ENCODE data around the gene MRPL42.

The MRPL42 gene

DNA sequence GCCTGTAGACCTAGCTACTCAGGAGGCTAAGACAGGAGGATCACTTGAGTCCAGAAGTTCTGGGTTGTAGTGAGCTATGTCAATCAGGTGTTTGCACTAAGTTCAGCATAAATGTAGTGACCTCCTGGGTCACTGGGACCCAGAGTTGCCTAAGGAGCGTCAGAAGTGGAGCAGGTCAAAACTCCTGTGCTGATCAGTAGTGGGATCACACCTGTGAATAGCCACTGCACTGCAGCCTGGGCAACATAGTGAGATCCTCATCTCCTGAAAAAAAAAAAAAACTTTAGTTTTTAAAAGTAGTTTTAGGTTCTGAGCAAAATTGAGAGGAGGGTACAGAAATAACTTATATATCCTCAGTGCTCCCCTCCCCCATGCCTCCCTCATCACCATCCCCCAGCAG is 42.2 kb downstream of the MRPL42 start:
- H3K9me3 Mint-ChIP-seq: no peaks in the 10 kb centered on the region
- no peak overlapping the region for H3K27ac Mint-ChIP-seq
- DNase-seq (no peak), ATAC-seq (no peak)
- no peak overlapping the region for H3K4me3 Mint-ChIP-seq
- H3K27me3 Mint-ChIP-seq: no peaks in the 10 kb centered on the region
- H3K4me1 Mint-ChIP-seq: peaks cover 20% of the 10 kb centered on the region

DNA sequence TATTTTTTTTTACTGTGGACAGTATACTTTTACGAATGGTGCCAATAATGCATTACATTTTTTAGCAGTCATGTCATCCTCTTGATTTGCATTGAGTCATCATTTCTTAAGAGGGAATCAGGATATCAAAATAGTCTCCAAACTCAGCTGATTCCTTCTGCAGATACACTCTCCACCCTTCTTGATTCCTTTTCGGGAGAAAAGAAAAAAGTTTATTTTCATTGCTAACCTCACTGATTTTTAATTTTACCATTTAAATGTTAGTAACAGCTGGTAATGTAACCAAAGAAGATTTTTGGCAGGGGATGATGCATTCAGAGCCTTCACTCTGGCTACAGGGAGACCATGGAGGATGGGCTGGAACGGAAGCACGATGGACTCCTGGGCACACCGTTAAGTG is 47.5 kb downstream of the MRPL42 start:
- Mint-ChIP-seq H3K4me1 (no peaks in the 10 kb centered on the region), H3K27me3 (no peaks in the 10 kb centered on the region), H3K4me3 (no peak overlapping the region), H3K27ac (no peak overlapping the region), H3K9me3 (no peaks in the 10 kb centered on the region)
- DNase-seq (no peak), ATAC-seq (no peak)

DNA sequence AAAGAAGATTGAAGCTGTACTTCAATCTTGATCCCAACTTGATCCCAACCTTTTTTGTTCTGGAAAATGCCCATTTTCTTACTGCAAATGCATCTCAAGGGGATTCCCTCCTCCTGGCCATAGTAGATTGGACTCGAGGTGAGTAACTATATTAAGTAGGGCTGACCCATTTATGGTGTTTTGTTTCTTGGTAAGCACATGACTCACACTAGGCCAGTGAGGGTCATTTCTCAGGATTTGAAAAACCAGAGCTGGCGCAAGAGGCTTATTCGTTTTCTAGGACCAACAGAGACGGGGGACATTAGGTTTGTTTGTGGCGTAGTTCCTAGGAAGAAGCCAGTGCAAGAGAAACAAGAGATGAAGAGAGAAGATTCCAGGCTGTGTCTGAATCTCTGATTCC is 51.4 kb downstream of the MRPL42 start:
- Mint-ChIP-seq H3K4me3 (no peak overlapping the region), H3K27me3 (peaks cover 7% of the 10 kb centered on the region), H3K4me1 (no peaks in the 10 kb centered on the region), H3K27ac (no peak overlapping the region), H3K9me3 (no peaks in the 10 kb centered on the region)
- DNase-seq: no peak
- ATAC-seq: no peak

DNA sequence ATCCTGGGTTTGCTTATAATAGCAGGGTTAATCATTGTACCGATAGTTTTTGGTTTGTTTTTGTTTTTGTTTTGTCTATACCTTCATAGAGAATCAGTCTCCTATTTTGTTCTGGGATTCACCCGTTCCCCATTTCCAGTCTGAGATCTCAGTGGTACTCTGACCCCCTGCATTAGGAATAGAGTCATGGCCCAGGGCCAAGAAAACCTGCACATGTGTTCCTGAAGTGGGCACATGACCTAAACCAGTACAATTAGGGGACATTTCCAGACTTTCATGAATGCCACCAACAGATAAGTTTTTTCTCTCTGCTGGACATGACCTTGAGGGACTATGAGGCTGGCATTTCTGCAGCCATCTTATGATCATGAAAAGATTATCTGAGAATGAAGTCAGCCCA is 52.5 kb downstream of the MRPL42 start:
- H3K9me3 Mint-ChIP-seq: no peaks in the 10 kb centered on the region
- DNase-seq: no peak

DNA sequence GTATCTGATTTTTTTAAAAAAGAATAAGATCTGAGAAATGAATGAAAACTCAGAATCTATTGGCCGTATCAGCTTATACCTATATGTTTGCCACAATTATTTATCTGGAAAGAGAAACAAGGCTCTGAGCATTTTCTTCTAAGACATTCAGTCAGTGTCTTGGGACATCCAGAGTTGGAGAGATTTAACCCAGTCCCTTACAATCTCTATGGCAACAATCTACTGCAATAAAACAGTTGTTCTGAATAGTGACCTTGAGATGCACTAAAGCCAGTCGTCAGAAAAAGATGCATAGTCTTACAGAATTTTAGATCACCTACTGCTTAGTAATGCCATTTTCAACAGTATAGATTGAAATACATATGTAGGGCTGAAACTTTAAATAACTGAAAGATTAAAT is 53.1 kb downstream of the MRPL42 start:
- ATAC-seq (no peak), DNase-seq (no peak)
- H3K27me3 Mint-ChIP-seq: peaks cover 8% of the 10 kb centered on the region
- no peaks in the 10 kb centered on the region for H3K9me3 Mint-ChIP-seq
- no peak overlapping the region for H3K4me3 Mint-ChIP-seq
- no peaks in the 10 kb centered on the region for H3K4me1 Mint-ChIP-seq
- no peak overlapping the region for H3K27ac Mint-ChIP-seq

More for the DNA sequence above, 52.5 kb downstream of the MRPL42 start:
- peak overlapping the region in 1 of 2 donors; percentile 64 for H3K27ac Mint-ChIP-seq
- ATAC-seq: no peak
- H3K4me1 Mint-ChIP-seq: no peaks in the 10 kb centered on the region
- H3K4me3 Mint-ChIP-seq: no peak overlapping the region
- peaks cover 7% of the 10 kb centered on the region for H3K27me3 Mint-ChIP-seq

GRCh38 chr12:93521225-93522080 is 54.1 kb downstream of the MRPL42 start:
- Mint-ChIP-seq H3K4me3 (no peak overlapping the region), H3K27me3 (peaks cover 18% of the 10 kb centered on the region), H3K9me3 (no peaks in the 10 kb centered on the region), H3K4me1 (no peaks in the 10 kb centered on the region), H3K27ac (no peak overlapping the region)
- DNase-seq (no peak), ATAC-seq (no peak)

DNA sequence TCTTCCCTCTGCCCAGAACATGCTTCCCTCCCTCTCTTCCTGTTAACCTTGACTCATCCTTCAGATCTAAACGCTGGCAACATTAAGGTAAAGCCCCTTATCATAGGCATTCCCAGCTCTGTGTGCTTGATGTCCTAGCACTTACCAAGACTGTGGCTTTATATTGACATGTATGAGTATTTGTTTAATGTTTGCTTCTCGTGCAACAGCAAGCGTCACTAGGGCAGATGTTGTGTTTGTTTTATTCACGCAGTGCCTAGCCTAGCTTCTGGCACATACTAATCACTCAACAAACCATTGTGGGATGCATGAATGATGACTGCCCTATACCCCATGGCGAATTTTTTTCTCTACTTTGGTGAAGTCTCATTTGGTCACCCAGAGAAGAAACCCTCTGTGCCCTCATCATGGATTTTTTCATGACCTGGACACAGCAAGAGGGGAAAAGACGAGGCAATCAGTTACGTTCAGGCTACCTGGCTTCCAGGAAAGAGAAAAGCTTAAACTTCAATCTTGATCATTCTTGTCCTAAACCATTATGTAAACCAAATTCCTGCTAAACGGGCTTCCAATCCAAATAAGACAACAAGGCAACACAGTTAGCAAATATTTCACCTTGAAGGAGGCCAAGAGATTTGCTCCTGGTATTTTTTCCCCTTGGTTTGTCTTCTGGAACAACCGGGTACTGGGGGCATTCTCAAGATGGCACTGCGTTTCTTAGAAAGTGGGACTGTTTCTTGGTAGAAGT is 57.2 kb downstream of the MRPL42 start:
- H3K27ac Mint-ChIP-seq: no peak overlapping the region
- H3K4me3 Mint-ChIP-seq: no peak overlapping the region
- DNase-seq (no peak), ATAC-seq (no peak)
- H3K9me3 Mint-ChIP-seq: no peaks in the 10 kb centered on the region
- H3K27me3 Mint-ChIP-seq: peaks cover 37% of the 10 kb centered on the region
- H3K4me1 Mint-ChIP-seq: no peaks in the 10 kb centered on the region

GRCh38 chr12:93526786-93527428 is 59.6 kb downstream of the MRPL42 start:
- H3K4me1 Mint-ChIP-seq: peaks cover 6% of the 10 kb centered on the region
- H3K27ac Mint-ChIP-seq: no peak overlapping the region
- ATAC-seq (no peak), DNase-seq (no peak)
- peaks cover 30% of the 10 kb centered on the region for H3K27me3 Mint-ChIP-seq
- no peak overlapping the region for H3K4me3 Mint-ChIP-seq
- H3K9me3 Mint-ChIP-seq: peaks cover 0 to under 1% of the 10 kb centered on the region in 2 donors

- Mint-ChIP-seq H3K27me3 (peaks cover 30% of the 10 kb centered on the region), H3K4me1 (peaks cover 6% of the 10 kb centered on the region), H3K9me3 (peaks cover 6 to 10% of the 10 kb centered on the region in 2 donors), H3K4me3 (no peak overlapping the region), H3K27ac (no peak overlapping the region)
- ATAC-seq (no peak), DNase-seq (no peak)
Measured at GRCh38 chr12:93530358-93530757, 63.0 kb downstream of the MRPL42 start.

GRCh38 chr12:93533310-93533709 is 66.0 kb downstream of the MRPL42 start:
- no peak for ATAC-seq
- Mint-ChIP-seq H3K27me3 (peaks cover under 1% of the 10 kb centered on the region), H3K9me3 (peaks cover 6 to 10% of the 10 kb centered on the region in 2 donors), H3K4me3 (no peak overlapping the region), H3K4me1 (peaks cover 6% of the 10 kb centered on the region), H3K27ac (no peak overlapping the region)
- DNase-seq: no peak

DNA sequence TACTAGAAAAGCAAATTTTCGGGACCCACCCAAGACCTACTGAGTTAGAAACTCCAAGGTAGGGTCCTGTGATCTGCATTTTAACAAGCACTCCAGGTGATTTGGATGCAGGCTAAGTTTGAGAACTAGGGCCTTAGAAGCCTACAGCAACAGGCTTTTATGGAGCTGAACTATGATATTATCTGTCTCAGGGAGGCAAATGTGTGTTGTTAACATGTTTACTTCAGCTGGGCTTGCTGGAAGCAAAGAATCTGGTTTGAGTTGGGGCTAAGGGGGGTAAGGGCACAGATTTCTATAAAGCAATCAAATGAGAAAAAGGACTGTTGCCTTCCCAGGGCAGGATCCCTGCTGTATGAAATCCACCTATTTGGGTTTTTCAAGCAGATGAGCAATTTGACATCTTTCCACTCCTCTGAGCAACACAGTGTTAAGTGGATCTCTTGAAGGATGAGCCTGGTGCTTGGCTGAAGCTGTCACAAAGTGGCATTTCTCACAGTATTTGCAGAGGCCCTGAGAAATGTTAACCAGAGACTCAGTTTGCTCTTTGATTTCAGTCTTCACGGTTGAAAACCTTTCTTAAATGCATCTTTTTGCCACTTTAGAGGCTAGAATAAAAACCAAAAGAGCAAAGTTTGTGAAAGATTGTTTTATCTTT is 68.9 kb downstream of the MRPL42 start:
- ATAC-seq: no peak
- no peak overlapping the region for H3K4me3 Mint-ChIP-seq
- no peak for DNase-seq
- no peaks in the 10 kb centered on the region for H3K27me3 Mint-ChIP-seq
- peaks cover 6 to 10% of the 10 kb centered on the region in 2 donors for H3K9me3 Mint-ChIP-seq
- no peak overlapping the region for H3K27ac Mint-ChIP-seq
- H3K4me1 Mint-ChIP-seq: peaks cover 3% of the 10 kb centered on the region

DNA sequence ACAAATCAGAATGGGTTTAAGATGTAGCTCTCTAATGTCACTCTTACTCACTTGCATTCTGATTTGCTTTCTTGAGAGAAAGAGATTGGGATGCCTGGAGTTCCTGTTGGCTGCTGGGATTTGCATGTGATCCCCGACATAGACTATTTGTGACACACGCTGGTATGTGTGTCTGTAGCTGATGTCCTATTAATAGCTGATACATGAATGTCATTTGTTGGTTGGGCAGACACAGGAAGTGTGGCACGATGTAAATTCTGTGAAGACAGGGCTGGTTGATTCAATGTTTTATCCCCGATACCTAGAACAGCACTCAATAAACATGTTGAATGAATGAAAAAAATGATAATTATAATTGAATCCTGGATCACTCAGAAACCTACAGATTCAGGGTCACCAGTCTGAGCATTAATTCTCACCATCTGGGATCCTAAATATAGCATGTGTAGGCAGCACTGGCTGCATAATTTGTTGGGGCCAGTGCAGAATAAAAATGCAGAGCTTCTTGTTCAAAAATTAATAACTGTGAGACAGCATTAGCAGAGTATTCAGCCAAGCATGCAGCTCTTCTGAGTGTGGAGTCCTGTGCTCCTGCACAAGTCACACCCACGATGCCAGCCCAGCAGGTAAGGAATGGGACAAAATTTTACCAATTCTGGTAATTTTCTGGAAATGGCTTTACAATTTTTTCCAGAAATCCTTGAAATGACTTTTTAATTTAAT is 69.6 kb downstream of the MRPL42 start:
- no peaks in the 10 kb centered on the region for H3K27me3 Mint-ChIP-seq
- H3K4me3 Mint-ChIP-seq: no peak overlapping the region
- DNase-seq: no peak
- H3K27ac Mint-ChIP-seq: no peak overlapping the region
- ATAC-seq: no peak
- H3K4me1 Mint-ChIP-seq: peaks cover 10% of the 10 kb centered on the region
- H3K9me3 Mint-ChIP-seq: peaks cover 6 to 9% of the 10 kb centered on the region in 2 donors

- no peak for ATAC-seq
- no peak overlapping the region for H3K4me3 Mint-ChIP-seq
Measured at GRCh38 chr12:93537769-93538168, 70.5 kb downstream of the MRPL42 start.

GRCh38 chr12:93539821-93540220 is 72.5 kb downstream of the MRPL42 start:
- H3K27me3 Mint-ChIP-seq: no peaks in the 10 kb centered on the region
- H3K9me3 Mint-ChIP-seq: no peaks in the 10 kb centered on the region
- no peak overlapping the region for H3K27ac Mint-ChIP-seq
- no peak for DNase-seq
- H3K4me1 Mint-ChIP-seq: peaks cover 13% of the 10 kb centered on the region
- no peak for ATAC-seq
- H3K4me3 Mint-ChIP-seq: no peak overlapping the region

More at GRCh38 chr12:93537769-93538168, 70.5 kb downstream of the MRPL42 start:
- Mint-ChIP-seq H3K9me3 (peaks cover 0 to under 1% of the 10 kb centered on the region in 2 donors), H3K4me1 (peaks cover 13% of the 10 kb centered on the region), H3K27ac (no peak overlapping the region), H3K27me3 (no peaks in the 10 kb centered on the region)
- no peak for DNase-seq

GRCh38 chr12:93540466-93540865 is 73.2 kb downstream of the MRPL42 start:
- ATAC-seq (no peak), DNase-seq (no peak)
- H3K9me3 Mint-ChIP-seq: no peaks in the 10 kb centered on the region
- H3K4me1 Mint-ChIP-seq: peaks cover 13% of the 10 kb centered on the region
- no peaks in the 10 kb centered on the region for H3K27me3 Mint-ChIP-seq
- no peak overlapping the region for H3K4me3 Mint-ChIP-seq
- no peak overlapping the region for H3K27ac Mint-ChIP-seq

All from stimulated activated naive CD8-positive, alpha-beta T cell treated with anti-CD3 and anti-CD28 coated beads, Interleukin-15, amount 100 ng/mL, for 72 hours (primary cell).